HG03565 (cell line): ENCODE measurements around the gene PRR36.
"Not testable (repeated sequence)": the region's sequence is repeated elsewhere in the genome, so short reads cannot be mapped to it uniquely, and the experiment has no call there.

ENCODE experiments used
- ATAC-seq: cut with Tn5 transposase; IDR thresholded peaks from one replicate; pipeline ENCODE4 v1.9.1; 2021; ENCODE audit warnings: mild to moderate bottlenecking, moderate library complexity; ENCODE audit not compliant: unreplicated experiment

Gene PRR36

DNA sequence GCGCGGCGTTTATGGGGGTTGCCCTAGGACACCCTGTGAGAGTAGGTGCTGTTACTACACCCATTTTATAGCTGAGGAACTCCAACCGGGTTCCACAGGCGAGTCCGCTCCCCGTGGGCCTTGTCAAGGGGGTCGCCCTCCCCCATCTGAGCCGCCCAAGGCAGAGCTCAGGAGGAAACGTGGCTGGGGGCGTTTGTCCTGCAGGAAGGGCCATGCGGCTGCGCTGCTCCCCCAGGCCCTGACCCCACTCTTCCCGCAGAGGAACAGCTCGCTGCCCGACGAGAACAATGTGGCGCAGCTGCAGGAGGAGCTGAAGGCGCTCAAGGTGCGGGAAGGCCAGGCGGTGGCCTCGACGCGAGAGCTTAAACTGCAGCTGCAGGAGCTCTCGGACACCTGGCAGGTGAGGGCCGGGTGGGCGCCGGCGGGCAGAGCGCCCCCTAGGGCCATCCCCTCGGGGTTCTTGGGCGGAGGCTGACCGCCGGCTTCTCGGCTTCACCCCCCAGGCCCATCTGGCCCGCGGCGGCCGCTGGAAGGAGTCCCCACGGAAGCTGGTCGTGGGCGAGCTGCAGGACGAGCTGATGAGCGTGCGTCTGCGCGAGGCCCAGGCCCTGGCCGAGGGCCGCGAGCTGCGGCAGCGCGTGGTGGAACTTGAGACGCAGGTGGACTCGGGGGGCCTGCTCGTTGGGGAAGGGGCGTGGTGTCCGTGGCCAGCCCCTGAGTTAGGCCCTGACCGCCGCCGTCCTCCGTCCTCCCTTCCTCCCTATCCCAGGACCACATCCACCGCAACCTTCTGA is 12.4 kb downstream of the PRR36 start:
- no peak for ATAC-seq

DNA sequence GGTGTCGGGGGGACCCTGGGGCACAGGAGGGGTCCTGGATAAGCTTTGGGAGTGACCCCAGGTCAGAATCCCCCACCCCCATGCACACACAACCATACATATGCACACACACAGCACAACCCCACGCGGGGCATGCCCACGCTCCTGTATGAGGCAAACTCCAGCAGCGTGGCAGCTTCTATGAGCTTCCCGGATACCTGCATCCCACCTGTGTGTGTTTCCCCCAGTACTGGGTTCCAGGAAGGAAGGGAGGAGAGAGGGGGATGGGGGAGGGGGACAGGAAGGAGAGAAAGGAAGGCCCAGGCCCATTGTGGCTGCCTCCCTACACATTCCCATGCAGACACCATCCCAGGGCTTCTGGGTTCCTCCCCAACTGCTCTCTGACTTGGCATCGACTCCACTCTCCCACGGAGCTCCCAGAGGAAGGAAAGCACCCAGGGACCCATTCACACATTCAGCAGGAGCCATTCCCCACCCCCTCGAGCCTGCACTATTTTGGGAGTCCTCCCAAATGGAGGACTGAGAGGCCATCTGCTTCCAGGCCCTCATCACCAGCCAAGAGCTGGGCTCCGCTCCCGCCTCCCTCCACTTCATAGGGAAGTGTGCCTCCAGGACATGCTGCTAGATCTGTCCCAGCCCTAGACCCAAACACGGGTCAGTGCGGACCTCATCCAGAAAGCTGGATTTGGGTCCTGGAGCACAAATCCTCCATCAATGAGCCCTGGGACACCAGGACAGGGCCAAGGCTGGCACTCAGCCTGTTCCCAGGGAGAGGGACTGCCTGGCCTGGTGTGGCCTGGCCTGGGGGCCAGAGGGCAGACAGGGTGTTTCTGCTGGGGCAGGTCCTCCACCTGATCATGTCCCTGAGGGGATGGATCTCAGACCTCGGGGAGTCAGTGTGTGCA is 13.2 kb downstream of the PRR36 start:
- ATAC-seq, result no peak

DNA sequence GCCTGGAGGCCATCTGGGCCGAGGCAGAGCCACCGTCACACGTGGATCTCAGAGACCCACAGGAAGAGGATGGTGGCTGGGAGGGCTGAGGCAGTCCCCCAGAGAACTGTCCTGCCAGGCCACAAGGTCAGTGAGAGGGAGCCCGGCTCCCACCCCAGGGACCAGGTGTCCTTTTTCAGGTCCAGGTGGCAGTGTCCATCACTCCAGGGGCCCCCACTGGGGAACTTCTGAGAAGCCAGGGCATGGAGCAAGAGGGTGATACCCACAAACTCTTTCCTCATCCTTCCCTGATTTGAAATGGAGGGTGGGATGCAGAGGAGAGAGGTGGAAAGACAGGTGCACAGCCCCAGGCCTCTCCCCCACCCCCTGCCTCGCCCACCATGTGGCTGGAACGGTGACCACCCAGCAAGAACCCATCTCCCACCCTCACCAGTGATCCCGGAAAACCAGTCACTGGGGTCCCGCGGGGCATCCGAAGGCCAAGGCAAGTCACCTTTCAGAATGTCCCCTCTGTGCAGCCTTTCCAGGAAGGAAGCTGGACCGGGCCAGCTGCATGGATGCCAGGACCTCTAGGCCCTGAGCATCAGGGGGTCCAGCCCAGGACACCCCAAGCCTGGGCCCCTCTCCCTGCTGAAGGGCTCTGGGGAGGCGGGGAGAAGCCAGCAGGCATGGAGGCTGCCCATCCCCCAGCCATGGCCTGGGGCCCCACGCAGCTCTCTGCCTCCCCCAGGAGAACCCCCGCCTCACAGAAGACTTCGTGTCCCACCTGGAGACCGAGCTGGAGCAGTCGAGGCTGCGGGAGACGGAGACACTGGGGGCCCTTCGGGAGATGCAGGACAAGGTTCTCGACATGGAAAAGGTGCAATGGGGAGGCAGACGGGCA is 14.1 kb downstream of the PRR36 start:
- ATAC-seq, result no peak

DNA sequence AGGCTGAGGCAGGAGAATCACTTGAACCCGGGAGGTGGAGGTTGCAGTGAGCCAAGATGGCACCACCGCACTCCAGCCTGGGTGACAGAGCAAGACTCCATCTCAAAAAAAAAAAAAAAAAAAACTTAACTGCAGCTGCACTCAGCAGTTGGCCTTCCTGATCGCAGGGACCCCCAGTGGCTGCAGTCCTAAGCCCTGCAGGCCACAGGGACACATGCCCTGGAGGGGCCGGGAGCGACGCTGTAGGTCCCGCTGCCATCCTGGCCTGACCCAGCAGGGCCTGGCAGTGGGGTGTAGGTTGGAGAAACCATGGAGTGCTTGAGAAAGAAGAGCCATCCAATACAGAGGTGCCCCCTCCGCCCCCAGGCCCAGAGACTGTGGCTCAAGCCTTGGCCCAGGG is 15.1 kb downstream of the PRR36 start:
- ATAC-seq, result not testable (repeated sequence)

DNA sequence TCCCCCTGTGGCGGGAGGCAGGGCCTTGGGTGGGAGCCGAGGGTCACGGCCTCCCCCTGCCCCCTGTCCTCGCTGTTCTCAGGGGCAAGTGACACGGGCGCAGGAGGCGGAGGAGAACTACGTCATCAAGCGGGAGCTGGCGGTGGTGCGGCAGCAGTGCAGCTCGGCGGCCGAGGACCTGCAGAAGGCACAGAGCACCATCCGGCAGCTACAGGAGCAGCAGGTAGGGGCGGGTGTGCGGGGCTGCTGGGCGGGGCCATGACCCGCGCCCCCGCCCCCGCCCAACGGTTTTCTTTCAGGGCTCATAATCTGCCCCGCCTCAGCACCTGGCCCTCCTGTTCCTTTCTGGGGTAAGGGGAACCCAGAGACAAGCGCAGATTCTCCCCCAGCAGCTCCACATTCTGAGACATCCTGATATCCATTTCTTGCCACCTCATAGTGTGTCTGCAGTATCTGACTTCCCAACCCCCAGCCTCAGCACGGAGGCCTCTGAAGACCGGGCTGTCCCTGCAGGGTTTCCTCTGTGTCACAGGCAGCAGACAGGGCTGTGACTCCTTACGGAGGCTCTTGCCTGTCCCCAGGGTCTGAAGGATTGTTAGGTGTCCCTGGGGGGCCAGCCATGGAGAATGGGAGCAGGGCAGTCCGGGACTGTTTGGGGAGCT is 15.9 kb downstream of the PRR36 start:
- no peak for ATAC-seq

DNA sequence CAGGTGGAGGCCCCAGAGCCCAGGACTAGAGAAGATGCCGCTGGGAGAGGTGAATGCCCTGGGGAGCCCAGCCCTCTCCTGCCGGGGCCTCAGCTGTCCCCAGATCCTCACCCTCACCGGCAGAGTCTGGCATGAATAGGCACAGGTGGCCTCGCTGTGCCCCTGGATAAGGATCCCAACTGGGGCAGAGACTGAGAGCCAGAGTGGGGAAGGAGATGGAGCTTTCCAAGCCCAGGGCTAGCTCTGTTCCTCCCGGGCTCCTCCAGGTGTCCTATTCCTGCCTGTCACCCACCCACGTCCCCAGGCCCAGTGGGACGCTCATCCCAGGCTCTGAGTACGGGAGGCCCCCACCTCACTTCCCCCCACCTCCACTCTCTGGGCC is 16.5 kb downstream of the PRR36 start:
- no peak for ATAC-seq

DNA sequence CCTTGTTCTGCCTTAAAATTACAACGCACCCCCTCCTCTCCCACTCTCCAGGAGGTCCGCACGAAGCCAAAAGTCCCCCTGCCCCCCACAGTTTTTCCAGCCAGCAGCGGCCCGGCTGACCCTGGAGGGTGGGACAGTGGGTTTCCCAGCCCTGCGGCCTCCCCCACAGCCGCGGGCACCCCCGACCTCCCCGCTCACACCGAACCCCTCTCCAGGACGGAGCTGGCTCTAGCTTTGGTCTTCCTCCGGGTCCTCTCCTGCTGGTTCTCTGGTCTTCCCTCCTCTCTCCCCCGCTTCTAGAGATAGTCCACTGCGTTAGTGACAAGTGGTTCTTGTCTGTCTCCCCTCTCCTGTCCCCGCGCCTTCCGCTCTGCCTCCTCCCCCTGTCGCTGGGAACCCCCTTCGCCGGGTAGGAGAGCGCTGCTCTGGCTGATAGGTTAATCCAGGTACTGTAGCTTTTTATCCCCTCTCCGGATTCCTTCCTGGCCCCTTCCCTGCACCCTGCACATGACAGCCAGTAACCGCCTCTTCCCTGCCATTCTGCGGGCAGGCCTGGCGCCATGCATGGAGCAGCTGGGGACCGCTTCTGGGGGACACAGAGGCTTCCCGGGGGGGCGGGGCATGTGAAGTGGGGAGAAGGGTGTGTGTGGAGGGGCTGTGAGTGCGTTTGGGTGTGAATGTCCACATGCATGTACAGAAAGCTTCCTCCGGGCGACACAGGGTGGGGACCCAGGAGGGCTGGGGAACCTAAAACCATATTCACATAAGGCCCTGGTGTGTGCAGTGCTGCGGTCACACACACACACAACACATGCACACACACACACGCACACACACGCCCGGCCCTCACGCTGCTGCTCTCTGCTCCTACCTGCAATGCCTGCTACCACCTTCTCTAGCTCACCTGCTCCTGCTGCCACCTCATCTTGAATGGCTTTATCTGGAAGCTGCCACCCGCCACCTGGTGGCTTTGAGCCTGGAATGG is 17.2 kb downstream of the PRR36 start:
- ATAC-seq, result no peak

DNA sequence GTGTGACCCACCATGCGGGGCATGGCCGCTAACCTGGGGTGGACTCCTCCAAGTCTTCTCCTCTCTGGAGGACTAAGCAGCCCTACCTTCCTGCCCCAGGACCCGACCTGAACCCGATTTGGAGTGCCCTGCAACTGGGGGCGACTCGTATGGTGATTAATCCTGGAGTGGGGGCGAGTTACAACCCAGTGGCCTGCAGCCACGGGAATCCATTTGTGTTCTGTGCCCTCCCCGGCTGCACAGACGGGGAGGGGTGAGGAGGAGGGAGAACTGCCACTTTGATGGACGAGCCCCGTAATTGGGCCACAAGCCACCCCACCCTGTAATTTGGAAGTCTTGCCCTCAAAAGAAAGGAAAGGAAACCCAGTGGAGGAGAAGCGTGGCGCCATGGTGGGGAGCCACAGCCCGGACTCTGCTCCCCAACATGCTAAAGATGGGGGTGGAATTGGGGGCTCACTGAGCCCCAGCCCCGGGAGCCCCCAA is 18.0 kb downstream of the PRR36 start:
- ATAC-seq, result no peak

DNA sequence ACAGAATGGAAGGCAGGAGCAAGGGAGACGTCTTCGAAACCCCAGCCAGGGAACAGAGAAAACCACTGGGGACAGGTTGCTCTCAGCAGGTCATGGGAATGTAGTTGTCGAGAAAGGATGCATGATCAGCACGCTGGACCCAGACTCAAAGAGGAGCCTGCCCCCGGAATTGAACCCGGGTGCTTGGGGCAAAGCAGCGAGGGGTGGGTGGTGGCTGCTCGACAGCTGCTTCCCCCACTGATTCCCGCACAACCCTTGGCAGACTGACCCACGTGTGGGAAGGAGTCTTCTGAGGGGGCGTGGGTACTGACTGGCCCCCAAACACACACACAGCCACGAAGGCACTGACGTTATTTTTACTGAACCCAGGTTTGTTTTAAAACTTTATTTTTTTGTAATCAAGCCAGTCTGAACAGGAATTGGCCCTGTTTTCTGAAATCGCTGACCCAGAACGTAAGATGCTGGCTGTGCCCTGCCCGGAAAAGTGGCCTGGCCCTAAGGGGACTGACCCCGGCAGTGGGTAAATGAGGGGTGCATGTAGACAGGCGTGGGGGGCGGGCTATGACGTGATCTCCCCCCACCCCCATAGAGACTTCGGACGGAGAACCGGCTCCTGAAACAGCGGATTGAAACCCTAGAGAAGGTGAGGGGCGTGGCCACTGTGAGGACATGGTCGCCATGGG is 18.6 kb downstream of the PRR36 start:
- ATAC-seq, result no peak

DNA sequence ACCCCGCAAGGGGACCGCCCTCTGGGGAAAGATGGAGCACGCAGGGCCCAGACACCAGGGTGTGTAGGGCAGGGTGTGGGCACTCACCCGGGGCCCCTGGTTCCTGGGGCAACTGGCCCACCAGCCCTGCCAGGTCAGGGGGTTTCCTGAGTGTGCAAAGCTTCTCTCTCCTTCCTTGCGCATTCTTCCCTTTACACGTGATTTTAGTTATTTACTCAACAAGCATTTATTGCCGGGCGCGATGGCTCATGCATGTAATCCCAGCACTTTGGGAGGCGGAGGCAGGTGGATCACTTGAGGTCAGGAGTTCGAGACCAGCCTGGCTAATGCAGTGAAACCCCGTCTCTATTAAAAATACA is 20.4 kb downstream of the PRR36 start:
- no peak for ATAC-seq

DNA sequence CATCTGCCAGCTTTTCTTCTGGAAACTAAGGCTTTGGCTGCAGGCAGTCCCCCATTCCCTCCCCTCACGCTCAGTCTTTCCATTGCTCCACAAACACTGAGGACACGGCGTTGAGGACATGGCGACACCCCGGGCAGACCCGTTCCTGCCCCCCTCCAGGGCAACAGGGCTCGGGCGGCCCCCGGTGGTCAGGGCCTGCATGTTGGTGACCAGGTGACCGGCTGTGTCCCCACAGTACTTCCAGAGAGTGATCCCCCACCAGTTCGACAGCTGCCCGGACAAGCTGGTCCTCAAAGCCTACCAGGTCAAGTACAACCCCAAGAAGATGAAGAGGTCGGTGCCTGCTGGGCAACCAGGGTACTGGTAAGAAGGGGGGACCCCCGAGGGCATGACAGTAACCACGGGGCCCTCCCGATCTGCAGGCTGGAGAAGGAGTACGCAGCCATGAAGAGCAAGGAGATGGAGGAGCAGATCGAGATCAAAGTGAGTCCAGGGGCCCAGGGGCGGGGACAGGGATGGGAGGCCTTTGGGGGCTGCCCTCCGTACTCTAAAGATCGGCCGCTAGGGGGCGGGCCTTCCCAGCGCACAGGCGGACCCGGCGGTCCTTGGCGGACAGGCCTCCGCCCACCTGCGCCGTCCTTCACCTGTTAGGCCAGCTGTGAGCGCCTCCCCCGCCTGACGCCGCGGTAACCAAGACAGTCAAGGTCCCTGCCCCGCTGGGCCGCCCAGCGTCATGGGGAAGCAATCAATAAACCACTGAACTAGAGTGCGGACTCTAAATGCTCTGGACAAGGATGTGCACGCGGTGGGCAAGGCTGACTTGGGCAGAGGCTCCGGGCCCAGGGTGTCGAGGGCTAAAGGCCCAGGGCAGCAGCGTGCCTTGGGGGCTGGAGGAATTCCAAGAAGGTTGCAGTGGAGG is 21.1 kb downstream of the PRR36 start:
- ATAC-seq, result no peak

DNA sequence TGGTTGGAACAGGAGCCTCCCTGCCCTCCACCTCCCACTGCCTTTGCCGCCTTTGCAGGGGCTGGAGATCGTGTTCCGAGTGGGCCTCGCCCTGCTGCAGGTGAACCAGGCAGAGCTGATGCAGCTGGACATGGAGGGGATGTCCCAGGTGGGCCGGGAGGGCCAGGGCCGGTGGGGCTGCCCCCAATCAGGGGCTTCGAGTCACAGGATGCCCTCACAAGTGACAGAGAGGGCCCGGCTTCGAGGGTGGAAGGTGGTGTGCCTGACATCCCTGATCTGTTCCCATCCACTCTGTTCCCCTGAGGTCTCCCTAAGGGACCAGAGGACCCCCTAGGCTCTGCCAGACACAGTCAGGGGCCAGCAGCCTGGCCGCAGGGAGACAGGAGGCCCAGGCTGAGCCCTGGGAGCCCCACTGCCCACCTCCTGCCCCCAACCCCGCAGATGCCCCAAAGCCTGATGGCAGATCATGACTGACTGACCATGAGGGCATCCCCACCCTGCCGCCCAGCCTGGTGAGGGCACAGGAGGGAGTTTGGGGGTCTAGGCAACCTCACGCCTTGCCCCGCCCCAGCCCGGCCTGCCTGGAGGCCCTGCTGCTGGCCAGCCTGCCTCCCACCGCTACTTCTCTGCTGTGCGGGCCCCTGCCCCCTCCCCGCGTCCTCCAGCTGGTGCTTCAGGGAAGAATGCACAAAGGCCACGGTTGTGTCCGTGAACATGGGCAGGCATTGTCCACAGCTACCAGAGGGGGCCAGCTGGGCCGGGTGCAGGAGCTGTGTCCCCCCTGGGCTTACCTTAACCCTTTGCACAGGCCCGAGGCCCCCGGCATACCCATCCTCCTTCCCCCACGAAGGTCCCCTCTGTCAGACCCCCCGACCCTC is 22.3 kb downstream of the PRR36 start:
- ATAC-seq, result no peak

DNA sequence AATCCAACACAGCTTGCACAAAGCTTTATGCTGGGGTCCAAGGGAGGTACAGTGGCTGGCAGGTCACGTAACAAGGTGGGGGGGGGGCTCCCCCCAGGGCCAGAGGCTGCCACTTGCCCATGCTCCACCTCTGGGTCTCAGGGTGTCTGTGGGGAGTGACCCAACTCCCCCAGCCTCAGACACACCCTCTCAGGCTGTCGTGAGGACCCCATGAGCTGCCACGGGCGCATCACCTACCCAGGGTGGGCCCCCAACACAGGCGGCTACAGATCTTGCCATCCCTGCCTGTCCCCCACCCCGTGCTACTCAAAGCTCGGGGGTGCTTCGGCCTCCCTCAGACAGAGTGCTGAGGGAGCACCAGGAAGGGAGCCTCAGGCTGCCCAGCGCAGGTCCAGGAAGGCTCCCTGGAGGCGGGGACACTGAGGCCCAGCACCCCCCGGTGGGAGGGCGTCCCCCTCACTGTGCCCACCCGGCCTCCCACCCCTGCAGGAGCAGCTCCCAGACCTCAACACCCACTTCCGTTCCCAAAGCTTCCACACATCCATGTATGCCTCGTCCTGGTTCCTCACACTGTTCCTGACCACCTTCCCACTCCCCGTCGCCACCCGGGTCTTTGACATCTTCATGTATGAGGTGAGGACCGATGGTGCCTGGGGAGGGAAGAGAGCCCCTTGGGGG is 23.1 kb downstream of the PRR36 start:
- ATAC-seq, result no peak

DNA sequence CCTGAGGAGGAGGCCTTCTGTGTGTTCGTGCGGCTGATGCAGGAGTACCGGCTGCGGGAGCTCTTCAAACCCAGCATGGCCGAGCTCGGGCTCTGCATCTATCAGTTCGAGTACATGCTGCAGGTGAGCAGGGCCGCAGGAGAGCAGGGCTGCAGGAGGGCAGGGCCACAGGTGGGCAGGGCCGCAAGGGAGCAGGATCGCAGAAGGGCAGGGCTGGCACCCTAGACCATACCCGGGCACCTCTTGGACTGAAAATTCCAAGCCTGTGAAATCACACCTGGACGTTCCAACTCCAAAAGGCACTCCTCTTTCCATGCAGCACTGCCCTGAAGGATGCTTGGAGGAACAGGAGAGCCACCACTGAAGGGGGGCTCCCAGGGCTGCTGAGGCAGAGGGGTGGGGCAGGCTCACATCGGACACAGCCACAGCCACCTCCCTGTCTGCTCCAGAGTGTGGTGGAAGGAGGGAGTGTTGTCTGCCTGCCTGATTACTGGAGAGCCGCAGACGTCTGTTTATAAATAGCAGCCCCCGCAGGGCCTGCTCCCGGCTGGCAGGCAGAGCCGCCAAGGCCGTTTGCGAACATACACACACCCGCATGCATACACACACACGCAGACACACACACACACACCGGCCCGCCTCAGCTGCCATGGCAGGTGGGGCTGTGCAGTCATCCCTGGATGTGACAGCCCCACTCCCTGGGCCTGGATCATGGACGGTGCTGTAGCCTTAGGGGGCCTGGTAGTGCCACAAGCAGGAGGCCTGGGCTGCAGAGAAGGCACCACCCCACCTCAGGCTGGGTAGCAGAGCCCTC is 24.0 kb downstream of the PRR36 start:
- no peak for ATAC-seq

DNA sequence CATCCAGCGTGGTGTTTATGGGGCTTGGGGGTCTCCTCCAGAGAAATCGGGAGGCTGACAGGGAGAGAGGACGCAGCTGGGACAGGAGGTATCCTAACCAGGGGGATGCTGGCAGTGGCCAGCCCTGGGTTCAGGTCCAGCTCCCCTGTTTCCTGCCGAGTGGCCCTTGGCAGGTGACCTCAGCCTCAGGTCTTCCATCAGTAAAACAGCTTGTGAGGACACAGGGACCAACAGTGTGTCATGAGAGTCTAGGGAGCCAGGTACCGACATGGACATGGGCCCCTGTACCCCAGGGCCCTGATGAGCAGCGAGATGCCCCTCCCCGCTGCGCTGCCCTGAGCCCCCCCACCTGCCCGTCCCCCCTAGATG is 24.6 kb downstream of the PRR36 start:
- no peak for ATAC-seq
